ENCODE data around the gene RPL38.

Gene RPL38

DNA sequence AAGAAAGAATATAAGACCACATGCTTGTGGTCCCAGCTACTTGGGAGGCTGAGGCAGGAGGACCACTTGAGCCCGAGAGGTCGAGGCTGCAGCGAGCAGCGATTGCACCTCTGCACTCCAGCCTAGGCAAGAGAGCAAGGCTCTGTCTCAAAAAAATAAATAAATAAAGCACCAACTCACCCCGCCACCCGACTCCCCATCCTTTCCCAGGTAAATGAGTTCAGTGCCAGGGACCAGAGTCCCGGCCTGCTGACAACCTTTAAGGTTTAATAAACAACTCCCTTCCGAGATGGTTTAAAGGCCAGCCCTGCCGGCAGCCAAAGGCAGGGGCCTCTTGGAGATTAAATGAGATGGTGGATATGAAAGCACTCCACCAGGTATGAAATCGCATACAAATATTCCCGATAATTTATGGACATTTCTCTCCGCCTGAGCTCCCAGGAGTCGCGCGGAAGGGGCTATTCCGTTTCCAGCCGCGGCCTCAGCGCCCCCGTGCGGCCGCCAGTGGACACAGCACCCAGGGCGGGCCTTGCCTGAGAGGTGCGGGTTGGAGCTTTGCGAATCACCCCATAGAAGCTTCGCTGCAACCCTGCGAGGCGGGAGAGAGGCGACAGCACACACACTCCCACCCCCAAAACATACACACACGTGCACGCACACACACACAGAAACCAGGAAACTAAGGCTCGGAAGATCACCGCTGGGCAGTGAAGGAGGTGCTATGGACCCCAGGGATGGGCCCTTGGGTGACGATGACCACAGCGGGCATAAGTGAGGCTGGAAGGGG, 4.0 kb upstream of the RPL38 start:
- TF ChIP-seq, protein P1, sequence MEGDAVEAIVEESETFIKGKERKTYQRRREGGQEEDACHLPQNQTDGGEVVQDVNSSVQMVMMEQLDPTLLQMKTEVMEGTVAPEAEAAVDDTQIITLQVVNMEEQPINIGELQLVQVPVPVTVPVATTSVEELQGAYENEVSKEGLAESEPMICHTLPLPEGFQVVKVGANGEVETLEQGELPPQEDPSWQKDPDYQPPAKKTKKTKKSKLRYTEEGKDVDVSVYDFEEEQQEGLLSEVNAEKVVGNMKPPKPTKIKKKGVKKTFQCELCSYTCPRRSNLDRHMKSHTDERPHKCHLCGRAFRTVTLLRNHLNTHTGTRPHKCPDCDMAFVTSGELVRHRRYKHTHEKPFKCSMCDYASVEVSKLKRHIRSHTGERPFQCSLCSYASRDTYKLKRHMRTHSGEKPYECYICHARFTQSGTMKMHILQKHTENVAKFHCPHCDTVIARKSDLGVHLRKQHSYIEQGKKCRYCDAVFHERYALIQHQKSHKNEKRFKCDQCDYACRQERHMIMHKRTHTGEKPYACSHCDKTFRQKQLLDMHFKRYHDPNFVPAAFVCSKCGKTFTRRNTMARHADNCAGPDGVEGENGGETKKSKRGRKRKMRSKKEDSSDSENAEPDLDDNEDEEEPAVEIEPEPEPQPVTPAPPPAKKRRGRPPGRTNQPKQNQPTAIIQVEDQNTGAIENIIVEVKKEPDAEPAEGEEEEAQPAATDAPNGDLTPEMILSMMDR (IDR thresholded peaks at IDR 0.05; ENCODE audit: low read depth, low read length) = peak; percentile 99
- in situ Hi-C loops (cut with HindIII; ENCODE audit: low sequenced_read_pairs) = no loop called here
- no peak overlapping the region for H3K4me3 ChIP-seq (ENCODE audit: low read depth, low read length)
- peak; percentile 39 for DNase-seq (ENCODE audit: low read depth, low spot score)

DNA sequence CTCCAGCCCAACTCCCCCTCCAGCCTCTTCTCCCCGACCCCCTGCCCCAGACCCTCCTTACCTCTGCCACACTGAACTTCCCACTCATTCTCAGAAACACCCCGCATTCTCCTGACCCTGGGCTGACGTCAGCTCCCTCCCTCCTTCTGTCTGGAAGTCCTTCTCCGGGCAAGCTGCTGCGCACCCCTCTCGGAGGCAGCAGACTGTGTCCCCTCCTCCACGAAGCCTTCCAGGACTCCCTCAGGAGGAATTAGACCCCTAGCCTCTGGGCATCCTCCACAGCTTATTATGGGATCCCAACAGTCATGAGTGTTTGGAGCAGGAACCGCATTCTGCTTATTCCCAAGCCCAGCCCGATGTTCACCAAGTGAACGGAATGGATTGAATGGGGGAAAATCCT, 3.4 kb upstream of the RPL38 start:
- TF ChIP-seq, protein P1 (IDR thresholded peaks at IDR 0.05; ENCODE audit: low read depth, low read length) = no peak
- in situ Hi-C loops (cut with HindIII; ENCODE audit: low sequenced_read_pairs) = no loop called here
- no peak for DNase-seq (ENCODE audit: low read depth, low spot score)
- H3K4me3 ChIP-seq (ENCODE audit: low read depth, low read length) = no peak overlapping the region

DNA sequence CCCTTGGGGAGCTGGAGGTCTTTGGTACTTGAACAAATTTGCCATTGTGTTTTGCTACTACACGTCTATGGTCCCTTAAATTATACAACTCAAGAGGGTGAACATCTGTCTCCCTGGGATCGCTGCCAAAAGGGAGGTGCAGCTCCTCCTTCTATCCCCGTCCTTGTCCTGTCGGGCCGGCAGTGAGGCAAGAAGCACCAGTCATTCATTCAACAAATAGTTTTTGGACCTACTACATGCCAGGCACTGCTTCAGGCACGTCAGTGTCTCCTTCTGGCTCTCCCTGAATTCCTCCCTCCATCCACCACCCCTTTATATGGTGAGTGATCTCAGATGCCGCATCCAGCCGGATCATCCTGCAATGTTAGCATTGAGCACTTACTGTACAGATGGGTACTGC, 2.2 kb upstream of the RPL38 start:
- no peak for DNase-seq (ENCODE audit: low read depth, low spot score)
- H3K4me3 ChIP-seq (ENCODE audit: low read depth, low read length) = no peak overlapping the region
- in situ Hi-C loops (cut with HindIII; ENCODE audit: low sequenced_read_pairs) = no loop called here
- TF ChIP-seq, protein P1 (IDR thresholded peaks at IDR 0.05; ENCODE audit: low read depth, low read length) = no peak

DNA sequence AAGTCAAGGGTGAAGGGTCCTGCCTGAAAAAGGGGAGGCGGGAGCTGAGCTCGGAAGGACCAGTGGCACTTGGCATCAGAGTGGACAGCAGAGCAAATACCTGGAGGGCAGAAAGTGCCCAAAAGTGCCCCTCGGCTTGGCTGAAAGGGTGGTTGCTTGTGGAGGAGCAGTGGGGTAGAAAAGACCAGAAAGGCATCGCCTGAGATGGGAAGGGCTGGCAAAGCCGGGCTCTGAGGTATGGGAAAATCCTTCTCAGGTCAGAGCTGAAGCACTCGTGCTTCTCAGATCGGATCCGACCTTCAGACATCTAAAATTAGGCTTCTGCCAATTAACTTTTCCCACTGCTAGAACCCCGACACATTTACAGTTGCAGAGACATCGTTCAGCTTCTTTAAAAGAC, 1.5 kb upstream of the RPL38 start:
- H3K4me3 ChIP-seq (ENCODE audit: low read depth, low read length) = no peak overlapping the region
- DNase-seq (ENCODE audit: low read depth, low spot score) = no peak
- in situ Hi-C loops (cut with HindIII; ENCODE audit: low sequenced_read_pairs) = no loop called here
- TF ChIP-seq, protein P1 (IDR thresholded peaks at IDR 0.05; ENCODE audit: low read depth, low read length) = no peak

DNA sequence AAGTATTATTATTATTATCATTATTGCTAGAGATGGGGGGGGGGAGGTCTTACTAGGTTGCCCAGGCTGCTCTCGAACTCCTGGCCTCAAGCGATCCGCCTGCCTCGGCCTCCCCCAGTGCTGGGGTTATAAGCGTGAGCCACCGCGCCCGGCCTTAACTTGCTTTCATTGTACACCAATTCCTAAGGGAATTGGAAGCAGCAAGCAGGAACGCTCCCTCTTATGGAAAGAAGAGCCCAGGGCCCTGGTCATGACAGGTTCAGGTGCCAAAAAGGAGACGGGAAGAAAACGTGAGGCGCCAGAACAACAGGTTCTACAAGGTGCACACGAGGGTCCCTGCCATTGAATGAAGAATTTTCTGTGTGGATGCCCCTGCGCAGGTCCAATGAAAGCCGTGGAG, 540 bp upstream of the RPL38 start:
- peak overlapping the region; percentile 78 for H3K4me3 ChIP-seq (ENCODE audit: low read depth, low read length)
- no peak for DNase-seq (ENCODE audit: low read depth, low spot score)
- TF ChIP-seq, protein P1 (IDR thresholded peaks at IDR 0.05; ENCODE audit: low read depth, low read length) = no peak
- in situ Hi-C loops (cut with HindIII; ENCODE audit: low sequenced_read_pairs) = no loop called here

DNA sequence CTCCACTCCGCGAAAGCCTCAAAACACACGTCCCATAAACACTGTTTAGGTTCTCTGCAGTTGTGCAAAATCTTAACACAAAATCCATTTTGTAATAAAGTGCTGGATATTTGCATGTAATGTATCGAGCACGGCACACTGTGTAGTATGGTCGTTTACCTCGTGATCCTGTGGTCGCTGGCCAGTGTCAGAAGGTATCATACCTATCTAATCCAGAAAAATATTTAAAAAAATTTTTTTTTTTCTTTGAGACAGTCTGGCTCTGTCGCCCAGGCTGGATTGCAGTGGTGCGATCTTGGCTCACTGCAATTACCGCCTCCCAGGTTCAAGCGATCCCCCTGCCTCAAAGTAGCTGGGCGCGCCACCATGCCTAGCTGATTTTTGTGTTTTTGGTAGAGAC, 996 bp downstream of the RPL38 start:
- in situ Hi-C loops (cut with HindIII; ENCODE audit: low sequenced_read_pairs) = no loop called here
- H3K4me3 ChIP-seq (ENCODE audit: low read depth, low read length) = peak overlapping the region; percentile 78
- no peak for DNase-seq (ENCODE audit: low read depth, low spot score)
- TF ChIP-seq, protein P1 (IDR thresholded peaks at IDR 0.05; ENCODE audit: low read depth, low read length) = no peak
